Activated naive CD8-positive, alpha-beta T cell treated with anti-CD3 and anti-CD28 coated beads, Interleukin-2, amount 50 U/mL, for 16 hours (primary cell): Measurements from ENCODE around the gene SMPD2.

Experiments used
- DNase-seq: peaks from one replicate; pipeline ENCODE4 v3.0.0-alpha.2; 2020; ENCODE audit warnings: low read depth, low spot score

The SMPD2 gene

GRCh38 chr6:109485266-109485935 lies 44.9 kb downstream of the SMPD2 start:
- DNase-seq = no peak

- DNase-seq = no peak
Measured at GRCh38 chr6:109486068-109486467, 45.5 kb downstream of the SMPD2 start.

- no peak for DNase-seq
Measured at GRCh38 chr6:109488001-109488400, 47.5 kb downstream of the SMPD2 start.

GRCh38 chr6:109490713-109491112 lies 50.2 kb downstream of the SMPD2 start:
- no peak for DNase-seq

GRCh38 chr6:109491207-109491938 lies 50.8 kb downstream of the SMPD2 start:
- no peak for DNase-seq
